Measurements from ENCODE around the gene CLEC4A.

GRCh38 chr12:8075935-8076334 lies 47.5 kb upstream of the CLEC4A start:
- TF ChIP-seq, protein P1, sequence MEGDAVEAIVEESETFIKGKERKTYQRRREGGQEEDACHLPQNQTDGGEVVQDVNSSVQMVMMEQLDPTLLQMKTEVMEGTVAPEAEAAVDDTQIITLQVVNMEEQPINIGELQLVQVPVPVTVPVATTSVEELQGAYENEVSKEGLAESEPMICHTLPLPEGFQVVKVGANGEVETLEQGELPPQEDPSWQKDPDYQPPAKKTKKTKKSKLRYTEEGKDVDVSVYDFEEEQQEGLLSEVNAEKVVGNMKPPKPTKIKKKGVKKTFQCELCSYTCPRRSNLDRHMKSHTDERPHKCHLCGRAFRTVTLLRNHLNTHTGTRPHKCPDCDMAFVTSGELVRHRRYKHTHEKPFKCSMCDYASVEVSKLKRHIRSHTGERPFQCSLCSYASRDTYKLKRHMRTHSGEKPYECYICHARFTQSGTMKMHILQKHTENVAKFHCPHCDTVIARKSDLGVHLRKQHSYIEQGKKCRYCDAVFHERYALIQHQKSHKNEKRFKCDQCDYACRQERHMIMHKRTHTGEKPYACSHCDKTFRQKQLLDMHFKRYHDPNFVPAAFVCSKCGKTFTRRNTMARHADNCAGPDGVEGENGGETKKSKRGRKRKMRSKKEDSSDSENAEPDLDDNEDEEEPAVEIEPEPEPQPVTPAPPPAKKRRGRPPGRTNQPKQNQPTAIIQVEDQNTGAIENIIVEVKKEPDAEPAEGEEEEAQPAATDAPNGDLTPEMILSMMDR (conservative IDR thresholded peaks at IDR 0.05; ENCODE audit: low read depth in 2 of 2): no peak
- no peak for TF ChIP-seq EZH2 (IDR thresholded peaks at IDR 0.05; ENCODE audit: low read depth, unreplicated experiment)

Measured in GM23338 (cell line).